Right kidney (tissue), 1 donor: ENCODE data around the gene BRD1.
"Not testable (repeated sequence)": the region's sequence is repeated elsewhere in the genome, so short reads cannot be mapped to it uniquely, and the experiment has no call there.

Experiments
- DNase-seq: peaks from one replicate; pipeline ENCODE4 v3.0.0-alpha.2; 2016

Gene BRD1

GRCh38 chr22:49768077-49768910 is 59.4 kb downstream of the BRD1 start:
- DNase-seq = no peak

GRCh38 chr22:49767355-49768062 is 60.2 kb downstream of the BRD1 start:
- DNase-seq = no peak

GRCh38 chr22:49765951-49766350 is 61.7 kb downstream of the BRD1 start:
- DNase-seq = no peak

GRCh38 chr22:49765091-49765771 is 62.4 kb downstream of the BRD1 start:
- DNase-seq = no peak

- no peak for DNase-seq
Observed at GRCh38 chr22:49764127-49764581, 63.5 kb downstream of the BRD1 start.

GRCh38 chr22:49763696-49764095 is 64.0 kb downstream of the BRD1 start:
- no peak for DNase-seq

- no peak for DNase-seq
Observed at GRCh38 chr22:49763138-49763537, 64.5 kb downstream of the BRD1 start.

- DNase-seq = not testable (repeated sequence)
Observed at GRCh38 chr22:49762571-49762970, 65.1 kb downstream of the BRD1 start.

GRCh38 chr22:49761836-49762235 is 65.8 kb downstream of the BRD1 start:
- DNase-seq = no peak

- DNase-seq = no peak
Observed at GRCh38 chr22:49760630-49761571, 66.8 kb downstream of the BRD1 start.

- no peak for DNase-seq
Observed at GRCh38 chr22:49760280-49760629, 67.4 kb downstream of the BRD1 start.

GRCh38 chr22:49756676-49757075 is 71.0 kb downstream of the BRD1 start:
- no peak for DNase-seq

- no peak for DNase-seq
Observed at GRCh38 chr22:49756201-49756600, 71.5 kb downstream of the BRD1 start.

- no peak for DNase-seq
Observed at GRCh38 chr22:49755631-49756001, 72.1 kb downstream of the BRD1 start.

- no peak for DNase-seq
Observed at GRCh38 chr22:49754696-49755630, 72.7 kb downstream of the BRD1 start.

GRCh38 chr22:49753961-49754695 is 73.5 kb downstream of the BRD1 start:
- no peak for DNase-seq

GRCh38 chr22:49753276-49753890 is 74.3 kb downstream of the BRD1 start:
- DNase-seq = no peak

GRCh38 chr22:49752598-49753091 is 75.0 kb downstream of the BRD1 start:
- no peak for DNase-seq

- DNase-seq = no peak
Observed at GRCh38 chr22:49751966-49752597, 75.6 kb downstream of the BRD1 start.
